ENCODE results near the gene MAPK8.

Gene MAPK8

DNA sequence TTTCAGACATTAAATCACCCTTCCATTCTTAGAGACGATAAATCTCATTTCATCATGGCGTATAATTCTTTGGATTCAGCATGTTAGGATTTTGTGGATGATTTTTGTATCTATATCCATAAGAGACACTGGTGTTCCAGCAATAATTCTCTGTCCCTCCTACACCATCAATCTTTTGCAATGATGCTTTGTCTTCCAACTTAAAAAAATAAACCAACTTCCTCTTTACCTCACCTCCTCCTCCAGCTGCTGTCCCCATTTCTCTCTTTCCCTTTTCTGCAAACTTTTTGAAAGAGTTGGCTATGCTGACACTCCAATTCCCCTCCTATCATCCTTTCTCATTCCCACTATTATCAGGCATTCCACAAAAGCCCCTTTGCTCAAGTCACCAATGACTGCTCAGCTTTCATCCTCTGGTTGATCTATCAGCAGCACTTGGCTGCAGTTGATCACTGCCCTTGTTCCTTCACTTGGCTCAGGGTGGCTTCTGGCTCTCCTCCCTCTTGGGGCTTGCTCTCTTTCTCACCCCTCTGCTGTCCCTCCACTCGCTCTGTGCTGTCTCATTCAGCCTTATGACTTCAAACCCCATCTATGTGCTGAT lies 168.4 kb downstream of the MAPK8 start:
- no peak overlapping the region for H3K27ac ChIP-seq
- TF ChIP-seq, protein P1, sequence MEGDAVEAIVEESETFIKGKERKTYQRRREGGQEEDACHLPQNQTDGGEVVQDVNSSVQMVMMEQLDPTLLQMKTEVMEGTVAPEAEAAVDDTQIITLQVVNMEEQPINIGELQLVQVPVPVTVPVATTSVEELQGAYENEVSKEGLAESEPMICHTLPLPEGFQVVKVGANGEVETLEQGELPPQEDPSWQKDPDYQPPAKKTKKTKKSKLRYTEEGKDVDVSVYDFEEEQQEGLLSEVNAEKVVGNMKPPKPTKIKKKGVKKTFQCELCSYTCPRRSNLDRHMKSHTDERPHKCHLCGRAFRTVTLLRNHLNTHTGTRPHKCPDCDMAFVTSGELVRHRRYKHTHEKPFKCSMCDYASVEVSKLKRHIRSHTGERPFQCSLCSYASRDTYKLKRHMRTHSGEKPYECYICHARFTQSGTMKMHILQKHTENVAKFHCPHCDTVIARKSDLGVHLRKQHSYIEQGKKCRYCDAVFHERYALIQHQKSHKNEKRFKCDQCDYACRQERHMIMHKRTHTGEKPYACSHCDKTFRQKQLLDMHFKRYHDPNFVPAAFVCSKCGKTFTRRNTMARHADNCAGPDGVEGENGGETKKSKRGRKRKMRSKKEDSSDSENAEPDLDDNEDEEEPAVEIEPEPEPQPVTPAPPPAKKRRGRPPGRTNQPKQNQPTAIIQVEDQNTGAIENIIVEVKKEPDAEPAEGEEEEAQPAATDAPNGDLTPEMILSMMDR (conservative IDR thresholded peaks at IDR 0.05): no peak

DNA sequence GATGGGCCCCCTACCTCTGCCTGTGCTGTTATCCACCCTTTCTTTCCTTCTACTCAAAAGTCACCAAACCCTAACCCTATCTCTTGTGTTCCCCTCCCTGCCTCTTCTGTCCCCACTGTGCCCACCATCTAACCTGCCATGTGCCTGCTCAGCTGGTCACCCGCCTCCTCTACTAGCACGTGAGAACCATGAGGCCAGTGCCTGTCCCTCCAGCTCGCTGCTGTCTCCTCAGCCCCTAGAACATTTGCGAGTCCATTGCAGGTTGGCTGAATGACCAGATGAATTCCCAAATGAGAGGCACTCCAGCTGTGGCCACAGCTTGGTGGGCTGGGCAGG lies 169.4 kb downstream of the MAPK8 start:
- no peak overlapping the region for H3K27ac ChIP-seq
- TF ChIP-seq, protein P1 (conservative IDR thresholded peaks at IDR 0.05): no peak

DNA sequence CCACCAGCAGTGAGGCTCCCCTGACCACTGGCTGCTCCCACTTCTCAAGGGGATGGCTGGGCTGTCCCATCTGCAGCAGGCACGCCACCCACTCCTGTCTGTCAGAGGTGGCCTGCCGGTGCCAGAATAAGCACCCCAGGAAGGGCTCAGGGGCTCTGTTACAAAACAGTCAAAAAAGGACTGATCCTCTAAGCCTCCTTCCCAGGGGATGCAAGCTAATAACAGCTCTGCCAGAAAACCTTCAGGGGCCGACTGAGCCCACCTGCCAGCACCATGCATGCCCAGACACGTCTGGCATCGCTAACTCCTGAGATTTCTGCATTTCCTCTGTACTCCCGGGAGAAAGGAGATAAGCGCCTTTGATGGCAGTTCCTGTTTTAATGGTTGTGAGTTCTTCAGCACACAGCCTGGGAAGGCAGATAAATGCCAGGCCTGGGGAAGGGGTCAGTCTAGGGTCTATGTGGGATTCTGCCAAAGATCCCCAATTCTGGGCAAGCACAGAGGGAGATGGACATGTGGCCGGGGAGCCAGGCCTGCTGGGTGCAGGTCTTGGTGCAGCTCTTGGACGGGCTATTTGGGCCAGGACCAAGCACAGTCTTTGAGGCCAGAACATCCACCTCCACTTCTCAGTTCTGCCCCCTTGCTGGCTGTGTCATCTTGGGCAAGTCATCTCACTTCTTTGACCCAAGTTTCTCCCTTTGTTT lies 170.0 kb downstream of the MAPK8 start:
- TF ChIP-seq, protein P1 (conservative IDR thresholded peaks at IDR 0.05): no peak
- H3K27ac ChIP-seq: no peak overlapping the region

DNA sequence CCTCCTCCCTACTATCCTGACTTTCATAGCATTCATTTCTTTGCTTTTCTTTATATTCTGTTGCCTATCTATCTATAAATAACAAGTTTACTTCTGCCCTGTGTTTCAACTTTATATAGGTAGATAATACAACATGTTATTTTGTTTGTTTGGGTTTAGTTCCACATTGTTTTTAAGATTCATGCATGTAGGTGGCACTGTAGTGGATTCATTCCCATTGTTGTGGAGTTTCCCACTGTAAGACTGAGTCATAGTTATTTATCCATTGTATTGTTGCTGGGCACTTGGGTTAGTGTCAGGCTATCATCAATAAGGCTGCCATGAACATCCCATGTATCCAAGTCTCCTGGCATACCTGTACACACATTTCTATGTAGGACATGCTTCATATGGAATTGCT lies 170.7 kb downstream of the MAPK8 start:
- H3K27ac ChIP-seq: no peak overlapping the region
- TF ChIP-seq, protein P1 (conservative IDR thresholded peaks at IDR 0.05): no peak

DNA sequence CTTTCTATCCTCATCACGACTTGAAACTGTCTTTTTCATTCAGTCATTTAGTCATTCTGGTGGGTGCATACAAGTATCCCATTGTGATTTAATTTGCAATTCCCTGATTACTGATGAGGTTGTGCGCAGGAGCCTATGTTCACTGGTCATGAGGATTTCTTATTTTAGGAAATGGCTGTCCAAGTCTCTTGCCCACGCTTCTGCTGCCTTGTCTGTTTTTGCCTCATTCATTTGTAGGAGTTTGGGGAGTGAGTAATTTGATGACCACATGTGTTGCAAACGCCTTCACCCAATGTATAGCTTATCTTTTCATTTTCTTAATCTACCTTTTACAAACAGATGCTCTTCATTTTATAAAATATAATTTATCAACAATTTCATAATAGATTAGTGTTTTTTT lies 171.1 kb downstream of the MAPK8 start:
- no peak overlapping the region for H3K27ac ChIP-seq
- TF ChIP-seq, protein P1 (conservative IDR thresholded peaks at IDR 0.05): no peak

DNA sequence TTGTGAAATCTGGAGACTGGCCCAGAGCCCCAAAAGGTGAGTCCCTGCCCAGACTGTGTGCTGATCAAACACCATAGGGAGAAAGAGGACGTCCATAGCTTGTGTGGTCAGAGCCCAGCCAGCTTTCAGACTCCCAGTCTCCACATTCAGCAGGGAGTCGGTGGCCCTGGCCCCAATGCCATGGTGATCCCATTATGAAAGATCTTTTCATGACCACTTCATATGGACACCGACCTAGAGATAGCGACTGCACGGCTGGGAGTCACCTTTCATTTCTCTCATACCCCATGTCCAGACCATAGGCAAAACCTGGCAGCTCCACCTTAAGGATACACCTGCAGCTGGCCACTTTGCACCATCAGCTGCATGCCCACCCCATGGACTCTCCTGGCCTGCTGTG lies 172.0 kb downstream of the MAPK8 start:
- no peak overlapping the region for H3K27ac ChIP-seq
- TF ChIP-seq, protein P1 (conservative IDR thresholded peaks at IDR 0.05): no peak

DNA sequence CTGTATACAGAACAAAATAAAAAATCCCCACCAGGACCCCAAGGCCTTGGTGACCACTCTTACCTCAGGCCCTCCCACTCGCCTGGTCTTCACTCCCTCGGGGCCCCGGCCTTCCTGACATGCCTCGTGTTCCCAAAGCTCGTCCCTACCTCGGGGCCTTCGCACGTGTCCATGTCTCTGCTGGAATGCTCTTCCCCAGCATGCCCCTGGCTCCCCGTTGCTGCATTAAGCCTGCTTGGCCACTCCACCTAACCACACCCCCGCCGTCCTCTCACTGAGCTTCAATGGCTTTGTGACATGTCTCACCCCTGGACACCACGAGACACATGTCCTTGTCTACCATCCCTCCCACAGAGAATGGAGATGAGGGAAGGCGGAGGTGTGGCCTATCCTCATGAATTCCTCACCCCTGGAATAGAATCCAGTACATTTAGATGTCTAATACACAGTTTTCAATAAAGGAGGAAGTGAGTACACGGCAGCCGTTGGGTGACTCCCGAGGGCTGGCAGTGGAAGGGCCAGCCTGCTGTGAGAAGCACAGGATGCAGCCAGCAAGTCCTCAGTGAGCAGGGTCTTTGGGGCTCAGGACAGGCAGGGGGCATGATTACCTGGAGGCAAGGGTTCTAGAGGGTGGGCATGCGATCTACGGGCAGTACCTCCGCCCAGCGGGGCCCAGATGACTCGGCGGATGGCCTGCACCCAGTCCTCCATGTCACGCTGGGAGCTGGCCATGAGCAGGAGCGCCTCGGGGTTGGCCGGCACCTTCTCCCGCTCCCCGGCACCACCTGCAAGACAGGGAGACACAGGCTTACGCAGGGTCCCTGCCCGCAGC lies 172.7 kb downstream of the MAPK8 start:
- TF ChIP-seq, protein P1 (conservative IDR thresholded peaks at IDR 0.05): no peak
- H3K27ac ChIP-seq: no peak overlapping the region

Measured in VCaP (cell line).